Upper lobe of left lung (tissue), 6 donors: ENCODE results near the gene TRIM56. TPM values are rescaled to one million over a fixed set of nuclear protein-coding genes. Genes with fewer than 3 reads are reported as not detected.
"Not testable (repeated sequence)": the region's sequence is repeated elsewhere in the genome, so short reads cannot be mapped to it uniquely, and the experiment has no call there.

ENCODE experiments used
- ATAC-seq, 2 donors: fragments of 200-7000 bp; cut with Tn5 transposase; one replicate each; pipeline ENCODE4 v1.9.1; 2022; ENCODE audit warnings: mild to moderate bottlenecking in 2 of 2, moderate library complexity in 2 of 2; ENCODE audit not compliant: low FRiP score in 2 of 2
- DNase-seq, 2 donors: peaks; one replicate each; pipeline ENCODE4 v3.0.0-alpha.2; 2019 to 2020
- H3K27ac ChIP-seq, 4 donors: fragments of 200-600 bp; sonication (generic); one replicate each; pipeline ENCODE4 v1.5.1; 2016 to 2019
- H3K27me3 ChIP-seq, 4 donors: fragments of 200-600 bp; sonication (generic); one replicate each; pipeline ENCODE4 v1.5.1; 2017 to 2019
- H3K36me3 ChIP-seq, 4 donors: fragments of 200-600 bp; sonication (generic); one replicate each; pipeline ENCODE4 v1.5.1; 2016 to 2019
- H3K4me1 ChIP-seq, 4 donors: fragments of 200-600 bp; sonication (generic); one replicate each; pipeline ENCODE4 v1.5.1; 2018 to 2019
- H3K4me3 ChIP-seq, 4 donors: fragments of 200-600 bp; sonication (generic); one replicate each; pipeline ENCODE4 v1.5.1; 2017 to 2019; ENCODE audit warnings: mild to moderate bottlenecking in 2 of 4, moderate library complexity in 1 of 4
- H3K9me3 ChIP-seq, 4 donors: fragments of 200-600 bp; sonication (generic); one replicate each; pipeline ENCODE4 v1.5.1; 2018 to 2019
- EP300 ChIP-seq, 4 donors: sonication (generic); formaldehyde crosslinking; IDR thresholded peaks; one replicate each; pipeline ENCODE4 v1.5.1; 2017; ENCODE audit warnings: antibody characterized with exemption in 4 of 4, control low read depth in 2 of 4
- POLR2A ChIP-seq, 4 donors: fragments of 450-650 bp; IDR thresholded peaks; one replicate each; pipeline ENCODE4 v1.5.1; 2016 to 2017; ENCODE audit warnings: antibody characterized with exemption in 4 of 4, mild to moderate bottlenecking in 2 of 4
- POLR2AphosphoS5 ChIP-seq, 2 donors: sonication (generic); formaldehyde crosslinking; IDR thresholded peaks; one replicate each; pipeline ENCODE4 v1.5.1; 2017; ENCODE audit warnings: antibody characterized with exemption in 2 of 2
- WGBS, 2 donors: methylation state at CpG; one replicate each; pipeline ENCODE4 v1.1.5; 2017 to 2018; 5-methylcytosine and 5-hydroxymethylcytosine counted together
- total RNA-seq, 6 donors: library from RNA; depleted of rRNA in 4 of 6; stranded (reverse); fragments of >200 nt in 4 of 6; gene quantifications; one replicate each; pipeline versions ENCODE4 v1.1.0 to v1.2.1, GENCODE V29; 2016 to 2021
- TF ChIP-seq, protein P1 (sequence below), 6 experiments: fragments of 450-650 bp in 4 of 6; fragments of 200-600 bp in 2 of 6; sonication (generic) in 2 of 6; IDR thresholded peaks; one replicate each; pipeline ENCODE4 v1.5.1; 2016 to 2019; ENCODE audit warnings: antibody characterized with exemption in 6 of 6
- donor health status: DM: no; HTN: no; CAD: no; lungs with moderate emphysema.
- donor health status: DM: no; HTN: yes; CAD: no; lungs with severe emphysema.

The TRIM56 gene
- total RNA-seq, 6 donors from 2014 or later, result 25.4 to 66.1 (median 51.3) TPM

DNA sequence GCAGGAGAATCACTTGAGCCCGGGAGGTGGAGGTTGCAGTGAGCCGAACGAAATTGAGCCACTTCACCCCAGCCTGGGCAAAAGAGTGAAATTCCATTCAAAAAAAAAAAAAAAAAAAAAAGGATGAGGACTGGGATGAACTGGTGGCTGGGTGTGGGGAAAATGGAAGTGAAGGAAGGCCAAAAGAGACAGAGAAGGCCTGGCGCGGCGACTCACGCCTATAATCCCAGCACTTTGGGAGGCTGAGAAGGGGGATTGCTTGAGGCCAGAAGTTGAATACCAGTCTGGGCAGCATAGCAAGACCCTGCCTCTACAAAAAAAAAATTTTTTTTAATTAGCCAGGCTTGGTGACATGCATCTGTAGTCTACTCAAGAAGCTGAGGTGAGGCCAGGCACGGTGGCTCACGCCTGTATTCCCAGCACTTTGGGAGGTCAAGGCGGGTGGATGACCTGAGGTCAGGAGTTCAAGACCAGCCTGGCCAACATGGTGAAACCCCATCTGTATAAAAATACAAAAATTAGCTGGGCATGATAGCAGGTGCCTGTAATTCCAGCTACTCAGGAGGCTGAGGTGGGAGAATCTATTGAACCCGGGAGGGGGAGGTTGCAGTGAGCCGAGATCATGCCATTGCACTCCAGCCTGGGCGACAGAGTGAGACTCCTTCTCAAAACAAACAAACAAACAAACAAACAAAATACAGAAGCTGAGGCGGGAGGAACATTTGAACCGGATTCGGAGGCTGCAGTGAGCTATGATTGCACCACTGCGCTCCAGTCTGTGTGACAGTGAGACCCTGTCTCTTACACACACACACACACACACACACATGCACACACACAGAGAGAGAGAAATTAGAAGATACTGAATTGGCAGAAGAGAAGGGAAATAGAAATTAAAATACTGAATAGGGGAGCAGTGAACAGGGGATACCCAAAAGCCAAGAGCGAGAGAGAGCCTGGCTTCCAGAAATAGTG is 47.6 kb downstream of the TRIM56 start:
- Histone ChIP-seq H3K27ac (peak overlapping the region in 1 of 4 donors; percentile 11), H3K4me1 (peaks cover 5 to 18% (median 15%) of the 10 kb centered on the region in 4 donors), H3K36me3 (peaks cover 5 to 65% (median 28%) of the 10 kb centered on the region in 4 donors)
- not testable (repeated sequence) for ATAC-seq, DNase-seq, H3K9me3 ChIP-seq, H3K4me3 ChIP-seq, H3K27me3 ChIP-seq
- peak in 1 of 2 donors; percentile 27 for TF ChIP-seq POLR2AphosphoS5 (IDR thresholded peaks at IDR 0.05)
- 84 to 89% methylated on average over 18 of the region's 18 CpGs for WGBS, 2 donors

- H3K36me3 ChIP-seq, result peaks cover 5 to 65% (median 28%) of the 10 kb centered on the region in 4 donors
- no peaks in the 10 kb centered on the region for H3K9me3 ChIP-seq
- peak overlapping the region in 1 of 4 donors; percentile 11 for H3K27ac ChIP-seq
- 84 to 85% methylated on average over 13 to 14 of the region's 15 CpGs for WGBS, 2 donors
- ATAC-seq, result no peak
- TF ChIP-seq POLR2AphosphoS5 (IDR thresholded peaks at IDR 0.05), result peak in 1 of 2 donors; percentile 33
- no peak for TF ChIP-seq POLR2A (IDR thresholded peaks at IDR 0.05)
- no peak for DNase-seq
- H3K4me3 ChIP-seq, result no peak overlapping the region
- peaks cover 14 to 26% (median 20%) of the 10 kb centered on the region in 4 donors for H3K4me1 ChIP-seq
- H3K27me3 ChIP-seq, result no peaks in the 10 kb centered on the region
Measured at GRCh38 chr7:101133621-101134398, 48.5 kb downstream of the TRIM56 start.

GRCh38 chr7:101134399-101134980 is 49.2 kb downstream of the TRIM56 start:
- no peak for TF ChIP-seq EP300 (IDR thresholded peaks at IDR 0.05)
- TF ChIP-seq, protein P1, sequence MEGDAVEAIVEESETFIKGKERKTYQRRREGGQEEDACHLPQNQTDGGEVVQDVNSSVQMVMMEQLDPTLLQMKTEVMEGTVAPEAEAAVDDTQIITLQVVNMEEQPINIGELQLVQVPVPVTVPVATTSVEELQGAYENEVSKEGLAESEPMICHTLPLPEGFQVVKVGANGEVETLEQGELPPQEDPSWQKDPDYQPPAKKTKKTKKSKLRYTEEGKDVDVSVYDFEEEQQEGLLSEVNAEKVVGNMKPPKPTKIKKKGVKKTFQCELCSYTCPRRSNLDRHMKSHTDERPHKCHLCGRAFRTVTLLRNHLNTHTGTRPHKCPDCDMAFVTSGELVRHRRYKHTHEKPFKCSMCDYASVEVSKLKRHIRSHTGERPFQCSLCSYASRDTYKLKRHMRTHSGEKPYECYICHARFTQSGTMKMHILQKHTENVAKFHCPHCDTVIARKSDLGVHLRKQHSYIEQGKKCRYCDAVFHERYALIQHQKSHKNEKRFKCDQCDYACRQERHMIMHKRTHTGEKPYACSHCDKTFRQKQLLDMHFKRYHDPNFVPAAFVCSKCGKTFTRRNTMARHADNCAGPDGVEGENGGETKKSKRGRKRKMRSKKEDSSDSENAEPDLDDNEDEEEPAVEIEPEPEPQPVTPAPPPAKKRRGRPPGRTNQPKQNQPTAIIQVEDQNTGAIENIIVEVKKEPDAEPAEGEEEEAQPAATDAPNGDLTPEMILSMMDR (IDR thresholded peaks at IDR 0.05), result no peak
- TF ChIP-seq POLR2AphosphoS5 (IDR thresholded peaks at IDR 0.05), result no peak
- TF ChIP-seq POLR2A (IDR thresholded peaks at IDR 0.05), result no peak
- Histone ChIP-seq H3K36me3 (peaks cover 5 to 65% (median 28%) of the 10 kb centered on the region in 4 donors), H3K4me1 (peaks cover 14 to 30% (median 23%) of the 10 kb centered on the region in 4 donors), H3K4me3 (no peak overlapping the region), H3K27ac (no peak overlapping the region), H3K27me3 (no peaks in the 10 kb centered on the region), H3K9me3 (no peaks in the 10 kb centered on the region)
- no peak for ATAC-seq
- WGBS, 2 donors, result 79 to 82% methylated on average over 6 of the region's 6 CpGs
- no peak for DNase-seq

DNA sequence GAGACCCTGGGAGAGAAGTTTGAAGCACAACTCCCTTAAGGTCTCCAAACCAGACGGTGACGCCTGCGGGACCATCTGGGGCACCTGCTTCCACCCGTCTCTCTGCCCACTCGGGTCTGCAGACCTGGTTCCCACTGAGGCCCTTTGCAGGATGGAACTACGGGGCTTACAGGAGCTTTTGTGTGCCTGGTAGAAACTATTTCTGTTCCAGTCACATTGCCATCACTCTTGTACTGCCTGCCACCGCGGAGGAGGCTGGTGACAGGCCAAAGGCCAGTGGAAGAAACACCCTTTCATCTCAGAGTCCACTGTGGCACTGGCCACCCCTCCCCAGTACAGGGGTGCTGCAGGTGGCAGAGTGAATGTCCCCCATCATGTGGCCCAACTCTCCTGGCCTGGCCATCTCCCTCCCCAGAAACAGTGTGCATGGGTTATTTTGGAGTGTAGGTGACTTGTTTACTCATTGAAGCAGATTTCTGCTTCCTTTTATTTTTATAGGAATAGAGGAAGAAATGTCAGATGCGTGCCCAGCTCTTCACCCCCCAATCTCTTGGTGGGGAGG is 52.5 kb downstream of the TRIM56 start:
- Histone ChIP-seq H3K4me1 (peaks cover 14 to 26% (median 20%) of the 10 kb centered on the region in 4 donors), H3K27me3 (no peaks in the 10 kb centered on the region), H3K4me3 (no peak overlapping the region), H3K36me3 (peaks cover 0 to 39% (median 22%) of the 10 kb centered on the region in 4 donors), H3K9me3 (no peaks in the 10 kb centered on the region), H3K27ac (peak overlapping the region; percentile 41 to 84 (median 66))
- peak in 1 of 2 donors; percentile 3 for TF ChIP-seq POLR2AphosphoS5 (IDR thresholded peaks at IDR 0.05)
- TF ChIP-seq POLR2A (IDR thresholded peaks at IDR 0.05), result no peak
- no peak for TF ChIP-seq EP300 (IDR thresholded peaks at IDR 0.05)
- TF ChIP-seq, protein P1 (IDR thresholded peaks at IDR 0.05), result no peak
- DNase-seq, result no peak
- ATAC-seq, result peak; percentile 2 to 8
- WGBS, 2 donors, result 65 to 78% methylated on average over 7 to 9 of the region's 9 CpGs

- Histone ChIP-seq H3K36me3 (peaks cover 0 to 34% (median 20%) of the 10 kb centered on the region in 4 donors), H3K9me3 (no peaks in the 10 kb centered on the region), H3K4me3 (no peak overlapping the region), H3K27ac (peak overlapping the region; percentile 41 to 84 (median 66)), H3K27me3 (no peaks in the 10 kb centered on the region), H3K4me1 (peaks cover 14 to 26% (median 20%) of the 10 kb centered on the region in 4 donors)
- DNase-seq (peak; percentile 82 to 89), ATAC-seq (peak; percentile 76 to 89)
- TF ChIP-seq, protein P1 (IDR thresholded peaks at IDR 0.05), result peak; percentile 75 to 91 (median 80)
- peak in 1 of 4 donors; percentile 39 for TF ChIP-seq POLR2A (IDR thresholded peaks at IDR 0.05)
- TF ChIP-seq EP300 (IDR thresholded peaks at IDR 0.05), result peak in 2 of 4 donors; percentile 76 to 92
- TF ChIP-seq POLR2AphosphoS5 (IDR thresholded peaks at IDR 0.05), result peak; percentile 80 to 96
- 7 to 11% methylated on average over 9 to 15 of the region's 16 CpGs for WGBS, 2 donors
Measured at GRCh38 chr7:101138213-101138870, 53.1 kb downstream of the TRIM56 start.
